D341Med (cell line): ENCODE data around the gene FRRS1.
"Not testable (repeated sequence)": the region's sequence is repeated elsewhere in the genome, so short reads cannot be mapped to it uniquely, and the experiment has no call there.

Source experiments
- DNase-seq: peaks from one replicate; pipeline ENCODE4 v3.0.0; 2012; ENCODE audit warnings: low spot score

FRRS1 gene, protein sequence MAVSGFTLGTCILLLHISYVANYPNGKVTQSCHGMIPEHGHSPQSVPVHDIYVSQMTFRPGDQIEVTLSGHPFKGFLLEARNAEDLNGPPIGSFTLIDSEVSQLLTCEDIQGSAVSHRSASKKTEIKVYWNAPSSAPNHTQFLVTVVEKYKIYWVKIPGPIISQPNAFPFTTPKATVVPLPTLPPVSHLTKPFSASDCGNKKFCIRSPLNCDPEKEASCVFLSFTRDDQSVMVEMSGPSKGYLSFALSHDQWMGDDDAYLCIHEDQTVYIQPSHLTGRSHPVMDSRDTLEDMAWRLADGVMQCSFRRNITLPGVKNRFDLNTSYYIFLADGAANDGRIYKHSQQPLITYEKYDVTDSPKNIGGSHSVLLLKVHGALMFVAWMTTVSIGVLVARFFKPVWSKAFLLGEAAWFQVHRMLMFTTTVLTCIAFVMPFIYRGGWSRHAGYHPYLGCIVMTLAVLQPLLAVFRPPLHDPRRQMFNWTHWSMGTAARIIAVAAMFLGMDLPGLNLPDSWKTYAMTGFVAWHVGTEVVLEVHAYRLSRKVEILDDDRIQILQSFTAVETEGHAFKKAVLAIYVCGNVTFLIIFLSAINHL

GRCh38 chr1:99766378-99766800 is at the start of gene FRRS1:
FRRS1 (minus strand) TSS chr1:99766635; CDS start chr1:99748768, 17,867 bp downstream.
- DNase-seq: peak; percentile 54

- no peak for DNase-seq
These were observed 48.0 kb upstream of the FRRS1 start for GRCh38 chr1:99814373-99814900.

GRCh38 chr1:99811747-99812146 is 45.3 kb upstream of the FRRS1 start:
- no peak for DNase-seq

GRCh38 chr1:99811075-99811474 is 44.6 kb upstream of the FRRS1 start:
- DNase-seq: no peak

DNA sequence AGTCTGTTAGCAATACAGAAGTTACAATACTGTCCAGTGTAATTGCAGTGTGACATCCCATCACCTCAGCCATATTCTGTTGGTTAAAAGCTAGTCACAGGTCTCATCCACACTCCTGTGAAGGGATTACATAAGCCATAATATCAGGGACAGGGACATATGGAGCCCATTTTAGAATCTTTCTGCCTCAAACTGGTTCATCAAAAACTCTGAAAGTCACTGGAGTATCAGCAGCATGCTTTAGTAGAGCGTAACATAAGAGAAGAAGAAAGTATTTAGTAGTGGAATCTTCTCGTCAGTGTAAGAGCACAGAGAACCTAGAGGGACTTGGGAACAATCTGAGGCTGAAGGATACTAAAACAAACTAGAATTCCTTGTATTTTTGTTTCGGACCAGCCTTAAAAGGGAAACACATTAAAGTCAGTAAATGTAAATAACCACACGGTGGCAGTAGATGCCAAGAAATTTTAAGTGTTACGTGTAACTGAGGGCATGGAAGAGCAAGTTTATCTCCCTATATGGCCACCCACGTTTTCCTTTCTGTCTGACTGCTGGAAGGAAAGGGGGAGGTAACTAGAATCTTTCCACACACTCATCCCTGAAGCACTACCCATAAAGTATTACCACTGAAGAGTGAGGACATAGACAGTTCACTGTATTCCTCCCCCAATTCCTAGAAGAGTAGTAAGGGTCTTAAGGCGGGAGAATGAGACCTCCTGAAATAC is 42.1 kb upstream of the FRRS1 start:
- DNase-seq: peak; percentile 63

GRCh38 chr1:99806882-99807281 is 40.4 kb upstream of the FRRS1 start:
- DNase-seq: no peak

DNA sequence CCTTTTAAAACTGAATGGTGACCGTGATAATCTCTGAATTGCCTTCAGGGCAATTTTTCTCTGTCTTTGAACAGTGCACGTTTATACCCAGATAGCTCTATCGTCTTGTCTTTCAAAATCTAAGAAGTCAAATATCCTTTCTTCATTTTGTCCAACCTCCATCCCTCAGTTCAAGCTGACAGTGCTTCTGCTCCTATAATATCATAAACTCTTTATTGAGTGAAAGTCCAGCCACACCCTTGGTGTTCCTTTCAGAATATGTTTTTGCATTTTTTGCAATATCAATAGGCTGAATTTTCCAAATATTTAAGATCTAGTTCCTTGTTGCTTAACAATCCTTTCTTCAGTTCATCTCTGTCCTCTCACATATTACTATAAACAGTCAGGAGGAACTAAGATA is 35.1 kb upstream of the FRRS1 start:
- no peak for DNase-seq

DNA sequence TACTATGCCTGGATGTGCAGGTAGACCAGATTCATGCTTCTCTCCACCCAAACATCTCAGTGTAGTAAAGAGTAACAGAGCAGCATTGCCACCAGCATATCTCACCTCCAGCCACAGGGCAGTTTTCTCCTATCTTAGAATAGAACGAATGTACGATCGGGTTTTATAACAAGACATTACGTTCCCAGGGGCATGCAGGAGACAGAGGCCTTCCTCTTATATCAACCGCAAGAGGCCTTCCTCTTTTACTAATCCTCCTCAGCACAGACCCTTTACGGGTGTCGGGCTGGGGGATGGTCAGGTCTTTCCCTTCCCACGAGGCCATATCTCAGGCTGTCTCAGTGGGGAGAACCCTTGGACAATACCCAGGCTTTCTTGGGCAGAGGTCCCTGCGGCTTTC is 27.4 kb upstream of the FRRS1 start:
- not testable (repeated sequence) for DNase-seq

- no peak for DNase-seq
These were observed 23.3 kb upstream of the FRRS1 start for GRCh38 chr1:99789715-99790114.

DNA sequence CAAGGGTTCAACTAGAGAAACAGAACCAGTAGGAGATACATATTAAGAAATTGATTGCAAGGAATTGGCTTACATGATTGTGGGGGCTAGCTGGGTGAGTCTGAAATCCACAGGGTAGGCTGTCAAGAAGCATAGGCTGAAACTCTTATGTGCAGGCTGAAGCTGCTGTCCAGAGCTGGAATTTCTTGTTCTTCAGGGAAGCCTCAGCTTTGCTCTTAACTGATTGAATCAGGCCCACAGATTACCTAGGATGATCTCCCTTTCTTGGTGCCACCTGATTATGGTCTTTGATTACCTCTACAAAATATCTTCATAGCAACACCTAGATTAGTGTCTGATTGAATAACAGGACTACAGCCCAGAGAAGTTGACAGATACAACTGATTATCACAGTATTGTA is 22.5 kb upstream of the FRRS1 start:
- DNase-seq: no peak

DNA sequence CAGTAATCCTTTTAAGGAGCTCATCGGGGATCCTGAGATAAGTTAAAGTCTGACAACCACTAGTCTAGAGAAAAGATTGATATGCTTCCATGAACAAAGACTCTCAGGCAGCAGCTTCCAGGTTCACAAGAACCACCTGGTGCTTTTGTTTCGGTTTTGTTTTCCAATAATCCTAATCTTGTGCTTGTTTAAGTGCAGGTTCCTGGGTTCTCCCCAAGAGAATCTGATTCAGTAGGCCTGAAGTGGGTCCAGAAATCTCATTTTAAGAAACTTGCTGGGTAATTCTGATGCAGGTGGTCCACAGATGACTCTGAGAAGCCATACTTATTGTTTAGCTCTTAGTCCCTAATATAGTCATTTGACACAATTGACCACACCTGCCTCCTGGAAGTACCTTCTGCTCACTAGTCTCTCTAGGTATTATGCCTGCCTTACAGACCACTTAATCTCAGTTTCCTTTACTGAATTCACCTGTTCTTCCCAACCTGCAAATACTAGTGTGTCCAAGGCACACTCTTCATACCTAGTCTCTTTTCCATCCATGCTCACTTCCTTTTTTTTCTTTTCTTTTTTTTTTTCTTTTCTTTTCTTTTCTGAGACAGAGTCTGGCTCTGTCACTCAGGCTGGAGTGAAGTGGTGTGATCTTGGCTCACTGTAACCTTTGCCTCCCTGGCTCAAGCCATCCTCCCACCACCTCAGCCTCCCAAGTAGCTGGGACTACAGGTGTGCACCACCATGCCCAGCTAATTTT is 20.5 kb upstream of the FRRS1 start:
- no peak for DNase-seq

- no peak for DNase-seq
These were observed 18.4 kb upstream of the FRRS1 start for GRCh38 chr1:99784809-99785255.

DNA sequence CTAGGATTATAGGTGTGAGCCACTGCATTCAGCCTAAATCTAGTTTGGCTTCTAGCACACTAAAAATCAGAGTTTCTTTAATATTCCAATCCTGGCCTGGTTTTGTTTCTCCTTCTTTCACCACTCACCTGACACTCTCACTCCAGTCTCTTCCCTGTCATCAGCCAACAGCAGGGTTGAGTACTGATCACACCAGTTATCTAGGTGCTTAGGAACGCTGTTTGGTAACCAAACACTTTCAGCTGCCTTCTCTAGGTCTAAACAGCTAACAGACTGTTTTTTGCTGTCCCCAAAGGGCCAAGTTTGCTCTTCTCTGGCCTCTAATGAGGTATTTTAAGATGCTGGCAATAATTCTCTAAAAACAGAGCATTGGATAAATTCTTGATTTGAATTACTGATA is 17.7 kb upstream of the FRRS1 start:
- DNase-seq: no peak

DNA sequence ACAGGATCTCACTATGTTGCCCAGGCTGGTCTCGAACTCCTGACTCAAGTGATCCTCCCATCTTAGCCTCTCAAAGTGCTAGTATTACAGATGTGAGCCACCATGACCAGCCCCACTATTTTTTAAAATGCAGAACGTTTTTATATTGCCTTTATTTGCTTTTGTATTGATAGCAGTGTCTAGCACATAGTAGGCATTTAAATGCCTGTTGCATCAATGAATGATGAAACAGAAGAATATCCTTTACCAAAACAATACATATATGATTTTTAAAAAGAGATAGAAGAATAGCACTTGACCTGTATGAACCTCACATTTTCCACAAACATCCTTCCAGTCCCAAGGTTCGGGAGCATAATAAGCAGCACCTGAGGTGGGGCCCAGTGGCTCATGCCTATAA is 16.5 kb upstream of the FRRS1 start:
- no peak for DNase-seq

- no peak for DNase-seq
These were observed 16.0 kb upstream of the FRRS1 start for GRCh38 chr1:99782397-99782796.

DNA sequence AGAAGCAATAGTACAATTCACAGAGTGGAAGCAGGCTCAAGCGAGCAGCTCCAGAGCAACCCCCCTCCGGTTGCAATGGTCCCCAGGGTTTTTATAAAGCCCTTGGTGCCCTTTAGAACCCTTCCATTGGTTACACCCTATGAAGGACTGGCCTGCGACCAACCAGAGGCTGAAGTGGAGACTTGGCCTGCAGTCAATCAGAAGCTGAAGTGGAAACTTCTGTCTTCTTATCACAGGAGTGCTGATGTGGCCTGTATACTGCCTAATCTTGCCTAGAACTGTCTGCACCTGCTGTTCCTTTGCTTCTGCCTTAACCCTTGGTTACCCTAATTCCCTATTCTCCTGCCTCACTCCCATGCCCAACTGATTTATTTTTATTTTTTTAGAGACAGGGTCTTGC is 15.4 kb upstream of the FRRS1 start:
- DNase-seq: no peak

GRCh38 chr1:99777752-99778151 is 11.3 kb upstream of the FRRS1 start:
- DNase-seq: no peak

DNA sequence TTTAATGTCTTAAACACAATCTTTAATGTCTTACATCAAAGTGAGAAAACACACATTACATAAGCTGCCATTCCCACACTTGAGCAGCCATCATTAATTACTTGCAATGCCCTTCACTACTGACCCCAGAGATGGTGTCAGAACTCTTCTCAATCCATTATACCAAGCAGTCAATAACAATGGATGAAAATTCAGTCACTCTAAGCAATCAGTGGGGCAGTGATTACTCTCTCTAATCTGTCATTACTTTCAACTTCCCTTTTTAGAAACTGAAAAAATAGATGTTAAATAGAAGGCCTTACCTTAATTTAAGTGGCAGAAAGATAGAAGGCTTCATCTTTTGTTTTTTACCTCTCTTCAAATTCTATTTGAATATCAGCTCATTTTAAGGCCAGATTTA is 9.7 kb upstream of the FRRS1 start:
- DNase-seq: no peak

- no peak for DNase-seq
These were observed 6.4 kb upstream of the FRRS1 start for GRCh38 chr1:99772809-99773208.

- no peak for DNase-seq
These were observed 5.1 kb upstream of the FRRS1 start for GRCh38 chr1:99771513-99771918.

DNA sequence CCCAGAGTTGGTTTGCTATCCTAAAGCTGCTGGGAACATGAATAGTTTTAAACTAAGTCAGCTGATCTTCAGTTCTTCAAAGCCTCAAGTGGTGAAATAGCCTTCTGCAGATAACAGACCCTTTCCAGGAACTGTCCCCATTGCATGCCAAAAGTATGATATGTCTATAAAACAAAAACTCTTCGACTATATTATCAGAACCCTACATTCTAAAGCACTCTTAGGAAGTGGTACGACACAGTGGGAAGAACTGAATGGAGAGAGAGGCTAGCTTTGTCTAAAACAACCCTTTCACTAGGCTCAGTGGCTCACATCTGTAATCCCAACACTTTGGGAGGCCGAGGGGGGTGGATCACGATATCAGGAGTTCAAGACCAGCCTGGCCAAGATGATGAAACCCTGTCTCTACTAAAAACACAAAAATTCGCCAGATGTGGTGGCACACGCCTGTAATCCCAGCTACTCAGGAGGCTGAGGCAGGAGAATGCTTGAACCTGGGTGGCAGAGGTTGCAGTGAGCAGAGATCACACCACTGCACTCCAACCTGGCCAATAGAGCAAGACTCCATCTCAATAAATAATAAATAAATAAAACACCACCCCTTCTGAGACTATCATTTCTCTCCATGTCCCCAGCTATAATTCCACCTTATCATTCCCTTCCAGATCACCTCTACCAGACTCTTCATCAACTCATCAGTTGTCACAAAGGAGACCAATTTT is 2.2 kb upstream of the FRRS1 start:
- no peak for DNase-seq
